K562 (cell line): ENCODE results near the gene ANKLE1. TPM values are rescaled to one million over a fixed set of nuclear protein-coding genes. Genes with fewer than 3 reads are reported as not detected.

ENCODE experiments used
- ATAC-seq: fragments of 200-7000 bp; cut with Tn5 transposase; 3 replicates; pipeline ENCODE4 v1.9.1; 2020; ENCODE audit warnings: moderate library complexity
- BruUV-seq: library from RNA; stranded (reverse); fragments of 400-500 nt; replicated peaks from 2 replicates; lab custom pipeline; 2021; lab: Mats Ljungman, UMichigan
- CTCF ChIA-PET: fragments of 300-600 bp; formaldehyde crosslinking; extraction: SDS; loops from one replicate; lab custom pipeline; 2021; ENCODE audit warnings: low intra/inter-chr PET ratio; lab: Yijun Ruan, JAX
- POLR2A ChIA-PET: fragments of 300-600, 350-650 bp; sonication (Branson Sonifier 250); formaldehyde crosslinking; extraction: SDS; loops from one replicate; lab custom pipeline; 2021; ENCODE audit warnings: antibody characterized with exemption, inconsistent platforms; lab: Yijun Ruan, JAX
- DNase-seq, 4 experiments: peaks; one replicate each; pipeline versions ENCODE4 v3.0.0 to v3.0.0-alpha.2; 2011 to 2018; ENCODE audit warnings: low spot score in 3 of 4, mixed read lengths in 3 of 4; ENCODE audit errors: extremely low read depth in 1 of 4
- FAIRE-seq: peaks from 2 replicates; lab custom pipeline; 2011; peaks lifted over from hg19 to GRCh38; lab: Jason Lieb, UNC
- H2AFZ ChIP-seq: 2 replicates; pipeline ENCODE4 v1.6.0; 2011; ENCODE audit warnings: low read depth, low read length, control low read depth, inconsistent platforms
- H3K27ac ChIP-seq: fragments of 200-600 bp; 3 replicates; pipeline ENCODE4 v1.8.0; 2011; ENCODE audit warnings: low read depth, mild to moderate bottlenecking, control low read depth, inconsistent platforms, low read length, moderate library complexity, mixed read lengths; ENCODE audit errors: extremely low read depth
- H3K27me3 ChIP-seq, 2 experiments: fragments of 300-600 bp in 1 of 2; 2 replicates in 1 of 2; 3 replicates in 1 of 2; pipeline versions ENCODE4 v1.6.0 to v1.8.0; 2011; ENCODE audit warnings: inconsistent platforms in 2 of 2, low read length in 2 of 2, mild to moderate bottlenecking in 1 of 2, mixed read lengths in 1 of 2, moderate library complexity in 1 of 2; ENCODE audit not compliant: control insufficient read depth in 2 of 2, insufficient read depth in 2 of 2
- H3K36me3 ChIP-seq: fragments of 300-600 bp; 3 replicates; pipeline ENCODE4 v1.8.0; 2011; ENCODE audit warnings: mild to moderate bottlenecking, low read length, inconsistent platforms; ENCODE audit not compliant: control insufficient read depth, insufficient read depth
- H3K4me1 ChIP-seq, 2 experiments: fragments of 200-600 bp in 1 of 2; replicated peaks in 1 of 2; 2 replicates in 1 of 2; 3 replicates in 1 of 2; pipeline versions ENCODE4 v1.5.1 to v1.8.0; 2011; ENCODE audit warnings: inconsistent platforms in 2 of 2, low read length in 2 of 2, mild to moderate bottlenecking in 1 of 2, mixed read lengths in 1 of 2, moderate library complexity in 1 of 2; ENCODE audit not compliant: control insufficient read depth in 2 of 2, insufficient read depth in 2 of 2
- H3K4me2 ChIP-seq: 2 replicates; pipeline ENCODE4 v1.6.1; 2011; ENCODE audit warnings: low read length, control low read depth, inconsistent platforms, mixed read lengths; ENCODE audit not compliant: insufficient read depth
- H3K4me3 ChIP-seq: fragments of 200-600 bp; sonication (generic), shearing (Covaris generic); 2 replicates; pipeline ENCODE4 v1.5.1; 2016; ENCODE audit warnings: control low read depth, inconsistent platforms
- H3K79me2 ChIP-seq: fragments of 200-600 bp; 3 replicates; pipeline ENCODE4 v1.8.0; 2011; ENCODE audit warnings: low read length, inconsistent platforms; ENCODE audit not compliant: control insufficient read depth, insufficient read depth
- H3K9ac ChIP-seq, 2 experiments: 2 replicates each; pipeline versions ENCODE4 v1.6.0 to v1.6.1; 2011; ENCODE audit warnings: low read depth in 2 of 2, low read length in 2 of 2, control low read depth in 1 of 2, inconsistent platforms in 1 of 2, mild to moderate bottlenecking in 1 of 2, mixed read lengths in 1 of 2; ENCODE audit not compliant: insufficient read depth in 1 of 2
- H3K9me1 ChIP-seq: one replicate; pipeline ENCODE4 v1.6.0; 2011; ENCODE audit warnings: inconsistent platforms, mild to moderate bottlenecking, low read length, moderate library complexity; ENCODE audit not compliant: control insufficient read depth, insufficient read depth
- H3K9me3 ChIP-seq: replicated peaks from 2 replicates; pipeline ENCODE4 v1.5.1; 2011; ENCODE audit warnings: low read depth, low read length, inconsistent platforms; ENCODE audit not compliant: control insufficient read depth, insufficient read depth
- H4K20me1 ChIP-seq: replicated peaks from 2 replicates; pipeline ENCODE4 v1.6.1; 2011; ENCODE audit warnings: low read length, inconsistent platforms, mixed read lengths; ENCODE audit not compliant: control insufficient read depth, insufficient read depth
- ATF7 ChIP-seq: fragments of 450-650 bp; IDR thresholded peaks from 2 replicates; pipeline ENCODE4 v1.7.1; 2014; ENCODE audit warnings: mild to moderate bottlenecking, moderate library complexity
- BRF1 ChIP-seq: IDR thresholded peaks from 3 replicates; pipeline ENCODE4 v1.6.1; 2011; ENCODE audit warnings: borderline replicate concordance, mild to moderate bottlenecking; ENCODE audit not compliant: insufficient read length; ENCODE audit errors: extremely low read depth
- CCAR2 ChIP-seq: fragments of 200-400 bp; formaldehyde crosslinking; IDR thresholded peaks from 2 replicates; pipeline ENCODE4 v1.6.1; 2017; ENCODE audit warnings: mild to moderate bottlenecking, low read depth, low read length
- ELF4 ChIP-seq: fragments of 450-650 bp; formaldehyde crosslinking; IDR thresholded peaks from 2 replicates; pipeline ENCODE4 v1.4.0; 2022; ENCODE audit warnings: missing genetic modification characterization
- ESRRB ChIP-seq: fragments of 250-450 bp; sonication (Bioruptor Pico); IDR thresholded peaks from 2 replicates; pipeline ENCODE4 v1.5.0; 2020; ENCODE audit warnings: mild to moderate bottlenecking, moderate library complexity, borderline replicate concordance
- FOXK1 ChIP-seq: sonication (generic); formaldehyde crosslinking; IDR thresholded peaks from 2 replicates; pipeline ENCODE4 v1.8.0; 2022; ENCODE audit warnings: missing genetic modification reagents, mild to moderate bottlenecking, borderline replicate concordance
- FOXK2 ChIP-seq, 2 experiments: fragments of 450-650 bp; IDR thresholded peaks in 1 of 2; conservative IDR thresholded peaks in 1 of 2; 2 replicates each; pipeline ENCODE4 v1.6.1; 2016; ENCODE audit warnings: low read depth in 2 of 2, mild to moderate bottlenecking in 1 of 2
- PCBP2 ChIP-seq: fragments of 200-400 bp; formaldehyde crosslinking; IDR thresholded peaks from 2 replicates; pipeline ENCODE4 v1.6.1; 2018; ENCODE audit warnings: low read length, low read depth, mild to moderate bottlenecking, moderate library complexity; ENCODE audit not compliant: poor library complexity, severe bottlenecking
- POLR2AphosphoS2 ChIP-seq: IDR thresholded peaks from 2 replicates; pipeline ENCODE4 v1.6.1; 2012; ENCODE audit warnings: low read length, improper control_type of control experiment
- RB1 ChIP-seq: fragments of 450-650 bp; IDR thresholded peaks from 2 replicates; pipeline ENCODE4 v1.6.1; 2017; ENCODE audit warnings: low read depth, mild to moderate bottlenecking
- RBM34 ChIP-seq: fragments of 200-400 bp; formaldehyde crosslinking; IDR thresholded peaks from 2 replicates; pipeline ENCODE4 v1.6.1; 2018; ENCODE audit warnings: low read length, borderline replicate concordance; ENCODE audit not compliant: insufficient read depth
- RCOR1 ChIP-seq, 2 experiments: IDR thresholded peaks; 2 replicates each; pipeline ENCODE4 v1.6.1; 2012; ENCODE audit warnings: low read depth in 2 of 2, low read length in 2 of 2, borderline replicate concordance in 1 of 2, improper control_type of control experiment in 1 of 2
- RFX5 ChIP-seq: IDR thresholded peaks from 2 replicates; pipeline ENCODE4 v1.6.1; 2011; ENCODE audit warnings: low read depth, mild to moderate bottlenecking, improper control_type of control experiment, low read length
- RHOXF2B ChIP-seq: fragments of 250-450 bp; sonication (Bioruptor Pico); conservative IDR thresholded peaks from 2 replicates; pipeline ENCODE4 v1.5.1; 2021
- SAP30 ChIP-seq: fragments of 200-600 bp; sonication (generic); IDR thresholded peaks from 2 replicates; pipeline ENCODE4 v1.6.1; 2012; ENCODE audit warnings: borderline replicate concordance, low read depth, mild to moderate bottlenecking, moderate library complexity, low read length, control low read depth, inconsistent platforms; ENCODE audit not compliant: insufficient read depth, poor library complexity, severe bottlenecking
- SRSF9 ChIP-seq: fragments of 200-400 bp; formaldehyde crosslinking; IDR thresholded peaks from 2 replicates; pipeline ENCODE4 v1.6.1; 2017; ENCODE audit warnings: low read depth, low read length, borderline replicate concordance
- TRIM24 ChIP-seq, 2 experiments: fragments of 450-650 bp; IDR thresholded peaks; 2 replicates each; pipeline ENCODE4 v1.6.1; 2016
- ZC3H11A ChIP-seq: IDR thresholded peaks from 2 replicates; pipeline ENCODE4 v1.6.1; 2012; ENCODE audit warnings: low read depth, low read length, improper control_type of control experiment
- ZNF354B ChIP-seq: fragments of 250-450 bp; sonication (Bioruptor Pico); IDR thresholded peaks from 2 replicates; pipeline ENCODE4 v1.4.0; 2020
- WGBS: fragments of 100-300 bp; shearing (Covaris generic); methylation state at CpG from one replicate; pipeline ENCODE4 v1.1.6; 2016; ENCODE audit warnings: low coverage, mixed read lengths; ENCODE audit not compliant: insufficient coverage; ENCODE audit errors: missing lambda C conversion rate; 5-methylcytosine and 5-hydroxymethylcytosine counted together
- in situ Hi-C: fragments of 300-500 bp; cut with MboI; formaldehyde crosslinking; loops from 4 replicates; pipeline ENCODE4 v1.15.0; 2018; ENCODE audit warnings: inconsistent platforms, mixed read lengths
- intact Hi-C: fragments of 100-400 bp; cut with micrococcal nuclease; formaldehyde crosslinking; loops from 2 replicates; pipeline ENCODE4 v1.14.2; 2022
- polyA plus RNA-seq, 8 experiments: library from polyadenylated mRNA; depleted of rRNA in 4 of 8; stranded (reverse) in 5 of 8; unstranded in 3 of 8; fragments of >200 nt; fragmentation: Nextera tagmentation in 2 of 8; fragmentation: Illumina TruSeq in 1 of 8; extraction: Ambion mirVana in 2 of 8; extraction: Trizol in 1 of 8; gene quantifications; 2 replicates each; pipeline versions ENCODE4 v1.2.1 to v1.2.3, GENCODE V29; 2011 to 2014; ENCODE audit warnings: inconsistent platforms in 1 of 8, missing spikeins in 1 of 8
- total RNA-seq, 7 experiments: library from RNA; depleted of rRNA in 6 of 7; stranded (reverse); fragments of >200 nt in 6 of 7; fragmentation: Illumina TruSeq in 2 of 7; extraction: Trizol in 2 of 7; gene quantifications; 2 replicates each; pipeline versions ENCODE4 v1.2.1 to v1.2.3, GENCODE V29; 2011 to 2021; ENCODE audit warnings: low replicate concordance in 1 of 7
- TF ChIP-seq, protein P1 (sequence below): fragments of 450-650 bp; IDR thresholded peaks from 2 replicates; pipeline ENCODE4 v1.6.1; 2017; ENCODE audit warnings: mild to moderate bottlenecking, moderate library complexity

The ANKLE1 gene
- total and polyA plus RNA-seq, 9 of the 15 experiments (the other 6 are each of a cell fraction or from before 2014, with no cell fraction given) = 0.63 to 9.2 (median 2.9) TPM

GRCh38 chr19:17292301-17293074, 10.8 kb downstream of the ANKLE1 start:
- intact Hi-C loops (loop anchor here (2.0 to 5.0 kb wide), 3 partner anchors 42 to 395 kb away; partner anchors contain the start of gene ANO8), in situ Hi-C loops (loop anchor here (5.0 kb wide), 1 partner anchor 95 kb away; no protein-coding TSS in a partner anchor)
- H3K27me3 ChIP-seq = no peaks in the 10 kb centered on the region
- CTCF ChIA-PET = interaction anchor here (0.7 to 1.4 kb wide), 5 partner anchors 11 to 157 kb away, joined by 3 to 7 read pairs (median 4); partner anchors contain the start of gene ABHD8
- H3K4me3 ChIP-seq = peak overlapping the region; percentile 62
- peak; percentile 91 for ATAC-seq
- peak overlapping the region; percentile 70 for H3K27ac ChIP-seq
- peak; percentile 93 to 96 (median 96) for DNase-seq
- peak; percentile 89 for FAIRE-seq
- H2AFZ ChIP-seq = peak overlapping the region; percentile 94
- H3K79me2 ChIP-seq = peaks cover 12% of the 10 kb centered on the region
- H4K20me1 ChIP-seq = no peaks in the 10 kb centered on the region
- peak overlapping the region; percentile 65 to 88 for H3K9ac ChIP-seq
- H3K4me2 ChIP-seq = peak overlapping the region; percentile 92
- peaks cover 10% of the 10 kb centered on the region; the same call in 2 of the 3 replicates for H3K36me3 ChIP-seq
- H3K9me3 ChIP-seq = no peaks in the 10 kb centered on the region
- WGBS = under 1% methylated on average over 26 of the region's 46 CpGs
- peaks cover 12 to 45% of the 10 kb centered on the region in 2 experiments; a peak in 4 of 5 replicates for H3K4me1 ChIP-seq
- BruUV-seq = TSS peak; percentile 63
- POLR2A ChIA-PET = interaction anchor here (0.6 to 1.0 kb wide), 4 partner anchors 9 to 162 kb away, joined by 3 to 6 read pairs (median 6); partner anchors contain the start of genes ABHD8 and USE1
- peaks cover 7% of the 10 kb centered on the region for H3K9me1 ChIP-seq
- TF ChIP-seq RB1 (no peak), ESRRB (CRISPR knock-in tag) (no peak), ELF4 (CRISPR knock-in tag) (peak; percentile 20; the same call in 1 of the 2 replicates), POLR2AphosphoS2 (no peak), RHOXF2B (CRISPR knock-in tag) (no peak), SRSF9 (no peak), SAP30 (peak; percentile 65), RFX5 (no peak), RCOR1 (IDR thresholded peaks at IDR 0.05; ENCODE audit: borderline replicate concordance in 1 of 2, low read depth in 2 of 2, low read length in 2 of 2) (peak in 1 of 2 experiments; percentile 67; a peak in 2 of 4 replicates), BRF1 (no peak), ATF7 (peak; percentile 57; the same call in 1 of the 2 replicates), CCAR2 (no peak), FOXK1 (CRISPR knock-in tag) (no peak), RBM34 (0 out of 2 replicates have a peak, but pooled peaks have one; percentile 50), ZC3H11A (no peak), PCBP2 (no peak), ZNF354B (CRISPR knock-in tag) (no peak), TRIM24 (IDR thresholded peaks at IDR 0.05) (no peak), FOXK2 (conservative IDR thresholded peaks at IDR 0.05 in 1 of 2, IDR thresholded peaks at IDR 0.05 in 1 of 2; ENCODE audit: low read depth in 2 of 2) (no peak; a peak in 1 of 4 replicates)
- TF ChIP-seq, protein P1, sequence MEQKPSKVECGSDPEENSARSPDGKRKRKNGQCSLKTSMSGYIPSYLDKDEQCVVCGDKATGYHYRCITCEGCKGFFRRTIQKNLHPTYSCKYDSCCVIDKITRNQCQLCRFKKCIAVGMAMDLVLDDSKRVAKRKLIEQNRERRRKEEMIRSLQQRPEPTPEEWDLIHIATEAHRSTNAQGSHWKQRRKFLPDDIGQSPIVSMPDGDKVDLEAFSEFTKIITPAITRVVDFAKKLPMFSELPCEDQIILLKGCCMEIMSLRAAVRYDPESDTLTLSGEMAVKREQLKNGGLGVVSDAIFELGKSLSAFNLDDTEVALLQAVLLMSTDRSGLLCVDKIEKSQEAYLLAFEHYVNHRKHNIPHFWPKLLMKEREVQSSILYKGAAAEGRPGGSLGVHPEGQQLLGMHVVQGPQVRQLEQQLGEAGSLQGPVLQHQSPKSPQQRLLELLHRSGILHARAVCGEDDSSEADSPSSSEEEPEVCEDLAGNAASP = no peak
